GM20000 (cell line): Measurements from ENCODE around the gene MLPH.

Experiments
- DNase-seq: peaks from one replicate; pipeline ENCODE4 v3.0.0; 2012; ENCODE audit warnings: low spot score
- TF ChIP-seq, protein P1 (sequence below): IDR thresholded peaks from 2 replicates; pipeline ENCODE4 v1.5.1; 2012; ENCODE audit warnings: mild to moderate bottlenecking, control low read depth; ENCODE audit errors: extremely low read depth, missing control alignments

Gene MLPH

DNA sequence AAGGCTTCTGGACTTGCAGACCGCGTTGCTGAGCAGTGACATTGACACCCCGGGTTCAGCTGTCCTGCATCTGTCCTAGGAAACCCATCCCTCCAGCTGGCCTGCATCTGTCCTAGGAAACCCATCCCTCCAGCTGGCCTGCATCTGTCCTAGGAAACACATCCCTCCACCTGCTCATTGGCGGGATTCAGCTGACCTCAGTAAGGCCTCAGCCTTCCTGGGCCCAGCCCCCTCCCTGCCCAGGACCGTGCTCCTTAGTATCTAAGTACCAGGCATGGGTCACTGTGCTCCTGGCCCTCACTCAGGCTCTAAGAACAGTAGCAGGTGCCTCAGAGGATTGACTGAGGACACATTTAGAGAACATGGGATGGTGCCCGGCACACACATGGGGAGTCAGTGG is 1.2 kb downstream of the MLPH start:
- DNase-seq, result no peak
- TF ChIP-seq, protein P1, sequence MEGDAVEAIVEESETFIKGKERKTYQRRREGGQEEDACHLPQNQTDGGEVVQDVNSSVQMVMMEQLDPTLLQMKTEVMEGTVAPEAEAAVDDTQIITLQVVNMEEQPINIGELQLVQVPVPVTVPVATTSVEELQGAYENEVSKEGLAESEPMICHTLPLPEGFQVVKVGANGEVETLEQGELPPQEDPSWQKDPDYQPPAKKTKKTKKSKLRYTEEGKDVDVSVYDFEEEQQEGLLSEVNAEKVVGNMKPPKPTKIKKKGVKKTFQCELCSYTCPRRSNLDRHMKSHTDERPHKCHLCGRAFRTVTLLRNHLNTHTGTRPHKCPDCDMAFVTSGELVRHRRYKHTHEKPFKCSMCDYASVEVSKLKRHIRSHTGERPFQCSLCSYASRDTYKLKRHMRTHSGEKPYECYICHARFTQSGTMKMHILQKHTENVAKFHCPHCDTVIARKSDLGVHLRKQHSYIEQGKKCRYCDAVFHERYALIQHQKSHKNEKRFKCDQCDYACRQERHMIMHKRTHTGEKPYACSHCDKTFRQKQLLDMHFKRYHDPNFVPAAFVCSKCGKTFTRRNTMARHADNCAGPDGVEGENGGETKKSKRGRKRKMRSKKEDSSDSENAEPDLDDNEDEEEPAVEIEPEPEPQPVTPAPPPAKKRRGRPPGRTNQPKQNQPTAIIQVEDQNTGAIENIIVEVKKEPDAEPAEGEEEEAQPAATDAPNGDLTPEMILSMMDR, result no peak

DNA sequence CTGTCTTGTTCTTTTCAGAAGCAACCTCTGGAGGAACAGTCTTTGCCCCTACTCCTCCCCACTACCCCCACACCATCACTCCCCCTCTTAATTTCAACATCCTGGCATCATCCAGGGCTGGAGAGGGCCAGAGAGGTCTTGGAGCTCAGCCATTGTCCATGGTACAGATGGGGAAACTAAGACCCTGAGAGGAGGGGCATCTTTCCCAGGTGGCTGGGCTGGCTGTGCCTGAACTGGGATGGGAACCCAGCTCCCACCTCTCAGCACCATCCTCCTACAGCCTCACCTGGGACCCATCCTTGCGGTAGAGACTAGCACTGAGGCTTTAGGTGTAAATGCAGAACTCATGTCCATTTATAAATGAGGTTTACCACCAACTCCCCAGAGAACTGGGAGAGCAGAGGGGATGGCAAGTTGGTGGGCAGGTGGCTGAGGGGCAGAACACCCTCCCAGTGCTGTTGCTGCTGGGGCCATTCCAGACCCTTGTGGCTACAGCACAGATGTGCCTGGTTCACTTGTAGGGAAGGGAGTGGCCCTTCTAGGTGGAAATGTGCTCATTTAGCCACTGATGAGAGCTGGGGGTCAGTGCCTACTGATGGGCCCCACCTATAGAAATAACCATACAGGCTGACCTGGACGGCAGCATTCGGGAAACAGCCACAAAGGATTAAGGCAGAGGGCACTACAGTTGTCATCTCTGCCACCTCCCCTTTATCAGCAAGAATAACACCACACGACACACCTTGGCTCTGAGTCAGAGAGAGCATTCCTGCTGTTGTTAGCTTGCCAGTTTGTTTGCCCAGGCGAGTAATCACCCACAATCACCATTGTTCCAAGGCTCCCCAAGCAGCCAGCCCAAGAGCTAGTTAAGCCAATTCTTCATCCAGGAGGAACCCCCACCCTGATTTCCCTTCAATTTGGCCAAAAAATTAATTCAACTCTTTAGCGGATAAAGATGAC is 2.1 kb downstream of the MLPH start:
- no peak for DNase-seq
- TF ChIP-seq, protein P1, result no peak

DNA sequence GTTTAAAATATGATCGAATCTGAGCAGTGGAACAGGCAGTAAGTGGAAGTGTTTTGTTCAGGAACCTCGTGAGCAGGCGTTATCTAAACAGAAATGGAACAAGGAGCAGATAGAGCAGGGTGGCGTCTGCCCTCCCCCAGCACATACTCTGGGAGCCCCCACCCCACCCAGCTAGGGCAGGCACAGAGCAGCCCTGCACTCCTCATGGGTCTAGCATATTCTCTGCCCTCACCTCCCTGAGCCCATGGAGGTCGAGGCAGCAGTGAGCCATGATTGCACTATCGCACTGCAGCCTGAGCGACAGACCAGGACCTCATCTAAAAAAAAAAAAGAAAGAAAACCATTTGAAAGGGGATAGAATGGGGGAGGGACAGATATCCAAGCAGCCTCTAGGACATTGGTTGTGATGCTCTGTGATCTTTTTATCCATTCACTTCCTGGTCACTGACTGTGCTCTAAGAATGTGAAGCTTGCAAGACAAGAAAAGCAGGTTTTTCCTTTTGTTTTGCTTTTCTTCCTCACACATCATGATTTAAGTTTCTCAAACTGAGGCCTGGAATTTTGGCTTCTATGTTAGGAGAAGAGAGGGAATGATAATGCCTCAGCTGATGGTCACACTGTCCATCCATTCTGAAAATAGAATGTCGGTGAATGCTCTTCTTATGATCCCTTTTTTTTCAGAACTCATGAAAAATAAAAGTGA is 3.1 kb downstream of the MLPH start:
- no peak for DNase-seq
- TF ChIP-seq, protein P1, result no peak

DNA sequence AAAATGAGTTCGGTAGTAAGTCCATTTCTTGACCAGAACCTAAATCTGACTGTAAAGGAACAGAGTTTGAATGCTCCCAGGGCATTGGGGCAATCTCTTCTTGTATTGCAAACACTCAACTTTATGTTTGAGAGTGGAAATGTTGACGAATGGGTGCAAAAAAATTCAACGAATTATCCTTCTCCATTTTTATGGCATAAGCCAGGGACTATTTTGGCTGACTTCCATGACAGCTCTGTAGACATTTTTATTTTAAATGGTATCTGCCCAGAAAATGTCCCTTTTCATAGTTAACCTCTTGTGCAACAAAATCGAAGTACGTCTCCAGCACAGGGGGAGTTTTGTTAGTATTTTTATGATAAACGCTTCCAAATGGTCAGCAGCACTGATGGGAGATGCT is 3.7 kb downstream of the MLPH start:
- no peak for DNase-seq

DNA sequence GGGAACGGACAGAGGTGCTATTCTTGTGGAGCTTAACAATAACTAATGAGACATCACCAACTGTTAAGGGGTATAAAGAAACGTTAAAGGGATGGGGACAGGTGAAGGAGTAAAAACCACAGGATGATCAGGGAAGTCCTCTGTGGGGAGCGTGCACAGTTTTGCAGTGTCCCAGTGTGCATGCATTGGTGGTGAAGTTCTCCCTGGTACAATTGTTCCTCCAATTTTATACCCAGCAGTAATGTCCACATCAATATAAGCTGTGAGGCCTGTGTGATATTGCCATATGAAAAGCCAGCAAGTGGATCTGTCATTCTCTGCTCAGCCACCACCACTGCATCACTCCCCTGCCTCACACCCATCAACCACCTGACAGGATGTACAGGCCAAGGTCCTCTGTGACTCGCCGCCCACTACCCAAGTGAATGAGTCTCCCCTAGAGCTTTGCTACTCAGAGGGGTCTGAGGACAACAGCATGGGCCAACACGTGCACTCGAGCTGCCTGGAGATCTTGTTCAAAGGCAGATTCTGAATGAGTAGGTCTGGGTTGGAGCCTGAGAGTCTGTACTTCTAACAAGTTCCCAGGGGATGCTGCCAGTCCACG is 4.6 kb downstream of the MLPH start:
- TF ChIP-seq, protein P1, result no peak
- DNase-seq, result no peak

More for the DNA sequence above, 3.7 kb downstream of the MLPH start:
- TF ChIP-seq, protein P1, result no peak

DNA sequence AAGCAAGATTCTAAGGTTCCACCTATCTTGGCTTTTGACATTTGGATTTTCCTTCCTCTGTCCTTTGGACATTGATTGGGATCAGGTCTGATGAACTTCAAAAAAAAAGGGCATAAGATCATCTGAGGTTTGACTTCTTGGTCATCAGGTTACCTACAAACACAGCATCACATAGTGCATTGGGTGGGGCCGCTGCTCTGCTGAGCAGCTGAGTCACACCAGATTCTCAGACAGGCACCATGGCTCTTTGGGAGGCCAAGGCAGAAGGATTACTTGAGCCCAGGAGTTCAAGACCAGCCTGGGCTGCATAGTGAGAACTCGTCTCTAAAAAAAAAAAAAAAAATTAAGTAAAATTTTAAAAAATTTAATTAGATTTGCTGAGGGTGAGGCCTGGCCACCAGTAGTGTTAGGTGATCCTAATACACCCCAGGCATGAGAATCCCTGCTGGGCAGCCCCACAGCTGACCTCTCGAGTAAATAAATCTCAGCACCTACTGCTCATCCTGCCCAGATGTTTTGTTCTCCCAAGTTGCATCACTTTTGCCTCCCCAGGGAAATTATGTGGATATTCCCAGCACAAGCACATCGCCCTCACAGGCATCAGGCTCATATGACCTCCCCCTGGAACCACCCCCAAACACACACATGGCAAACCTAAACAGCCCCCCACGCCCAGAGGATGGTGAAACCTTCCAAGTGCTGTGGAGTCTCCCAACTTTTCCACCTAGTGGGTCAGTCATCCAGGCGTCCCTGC is 5.3 kb downstream of the MLPH start:
- DNase-seq, result no peak
- TF ChIP-seq, protein P1, result no peak
